Smooth muscle cell (in vitro differentiated cells): Measurements from ENCODE around the gene CT47C1. TPM values are rescaled to one million over a fixed set of nuclear protein-coding genes. Genes with fewer than 3 reads are reported as not detected.

Source experiments
- DNase-seq: peaks from one replicate; lab custom pipeline; 2025; ENCODE audit not compliant: unreplicated experiment; lab: John Stamatoyannopoulos, UW
- H2AFZ ChIP-seq: fragments of 200-600 bp; sonication (generic); 2 replicates; pipeline ENCODE4 v1.6.0; 2016; ENCODE audit warnings: antibody characterized with exemption, low read depth, mild to moderate bottlenecking
- H3F3A ChIP-seq: fragments of 200-600 bp; sonication (generic); 2 replicates; pipeline ENCODE4 v1.6.0; 2017; ENCODE audit warnings: antibody characterized with exemption, low read depth
- H3K27ac ChIP-seq: fragments of 200-600 bp; sonication (generic); 2 replicates; pipeline ENCODE4 v1.5.1; 2016; ENCODE audit warnings: low read depth, mild to moderate bottlenecking
- H3K27me3 ChIP-seq: fragments of 200-600 bp; sonication (generic); 2 replicates; pipeline ENCODE4 v1.6.1; 2016; ENCODE audit warnings: low read depth, mild to moderate bottlenecking
- H3K36me3 ChIP-seq: fragments of 200-600 bp; sonication (generic); 2 replicates; pipeline ENCODE4 v1.5.1; 2016; ENCODE audit warnings: low read depth
- H3K4me1 ChIP-seq: fragments of 200-600 bp; sonication (generic); 2 replicates; pipeline ENCODE4 v1.5.1; 2016; ENCODE audit warnings: low read depth
- H3K4me2 ChIP-seq: fragments of 200-600 bp; sonication (generic); 2 replicates; pipeline ENCODE4 v1.6.0; 2016; ENCODE audit warnings: mild to moderate bottlenecking
- H3K4me3 ChIP-seq: fragments of 200-600 bp; sonication (generic); 2 replicates; pipeline ENCODE4 v1.5.1; 2016; ENCODE audit warnings: mild to moderate bottlenecking
- H3K79me2 ChIP-seq: fragments of 200-600 bp; sonication (generic); 2 replicates; pipeline ENCODE4 v1.6.0; 2016; ENCODE audit warnings: low read depth, mild to moderate bottlenecking
- H3K9ac ChIP-seq: fragments of 200-600 bp; sonication (generic); 2 replicates; pipeline ENCODE4 v1.6.0; 2016; ENCODE audit warnings: low read depth
- H3K9me3 ChIP-seq: fragments of 200-600 bp; sonication (generic); replicated peaks from 2 replicates; pipeline ENCODE4 v1.5.1; 2016; ENCODE audit warnings: low read depth
- H4K20me1 ChIP-seq: fragments of 200-600 bp; sonication (generic); 2 replicates; pipeline ENCODE4 v1.6.0; 2016; ENCODE audit warnings: low read depth
- WGBS: methylation state at CpG from one replicate; pipeline ENCODE4 v1.1.7; 2016; ENCODE audit warnings: low lambda C conversion rate; 5-methylcytosine and 5-hydroxymethylcytosine counted together
- polyA plus RNA-seq: library from polyadenylated mRNA; unstranded; fragments of >200 nt; fragmentation: Nextera tagmentation; extraction: Ambion mirVana; gene quantifications from 2 replicates; pipeline ENCODE4 v1.2.1, GENCODE V29; 2016
- total RNA-seq: library from RNA; depleted of rRNA; stranded (reverse); fragments of >200 nt; gene quantifications from 2 replicates; pipeline ENCODE4 v1.2.3, GENCODE V29; 2014
- TF ChIP-seq, protein P1 (sequence below): fragments of 200-600 bp; sonication (generic); IDR thresholded peaks from 2 replicates; pipeline ENCODE4 v1.5.1; 2017; ENCODE audit warnings: borderline replicate concordance, mild to moderate bottlenecking, antibody characterized with exemption; ENCODE audit not compliant: insufficient read depth, poor library complexity, severe bottlenecking

Gene CT47C1
- total and polyA plus RNA-seq, 2 experiments from 2014 or later, result not detected

DNA sequence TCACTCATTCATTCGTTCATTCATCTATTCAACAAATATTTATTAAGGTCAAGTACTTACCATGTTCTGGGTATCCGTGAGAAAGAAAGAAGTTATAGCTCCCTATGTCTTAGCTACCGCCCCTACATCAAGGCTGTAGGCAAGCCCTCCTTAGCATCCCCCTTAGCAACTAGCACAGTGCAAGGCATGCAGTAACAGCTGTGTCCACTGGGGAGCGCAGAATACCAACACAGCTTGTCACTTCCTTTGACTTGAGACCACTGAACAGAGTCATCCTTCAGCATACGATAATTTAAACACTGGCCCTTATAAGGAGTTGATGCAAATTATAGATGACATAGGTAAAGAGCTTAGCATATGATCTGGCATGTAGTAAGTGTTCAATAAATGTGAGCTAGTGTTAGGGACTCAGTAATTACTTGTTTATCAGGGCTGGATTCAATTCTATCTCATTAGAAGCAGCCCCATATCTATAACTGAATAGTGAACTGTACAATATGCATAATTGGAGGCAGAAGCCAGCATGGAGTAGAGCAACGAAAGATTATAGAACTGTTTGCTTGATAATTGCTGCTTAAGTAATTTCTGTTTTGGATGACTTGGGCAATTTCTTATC is 46.1 kb downstream of the CT47C1 start:
- H3K79me2 ChIP-seq, result no peaks in the 10 kb centered on the region
- no peak overlapping the region for H3K4me3 ChIP-seq
- no peaks in the 10 kb centered on the region for H3K36me3 ChIP-seq
- no peaks in the 10 kb centered on the region for H3F3A ChIP-seq
- H3K27ac ChIP-seq, result no peak overlapping the region
- no peak for DNase-seq
- H3K9me3 ChIP-seq, result no peaks in the 10 kb centered on the region
- no peaks in the 10 kb centered on the region for H3K27me3 ChIP-seq
- H3K4me2 ChIP-seq, result no peak overlapping the region
- H3K9ac ChIP-seq, result no peak overlapping the region
- no peak overlapping the region for H2AFZ ChIP-seq
- TF ChIP-seq, protein P1, sequence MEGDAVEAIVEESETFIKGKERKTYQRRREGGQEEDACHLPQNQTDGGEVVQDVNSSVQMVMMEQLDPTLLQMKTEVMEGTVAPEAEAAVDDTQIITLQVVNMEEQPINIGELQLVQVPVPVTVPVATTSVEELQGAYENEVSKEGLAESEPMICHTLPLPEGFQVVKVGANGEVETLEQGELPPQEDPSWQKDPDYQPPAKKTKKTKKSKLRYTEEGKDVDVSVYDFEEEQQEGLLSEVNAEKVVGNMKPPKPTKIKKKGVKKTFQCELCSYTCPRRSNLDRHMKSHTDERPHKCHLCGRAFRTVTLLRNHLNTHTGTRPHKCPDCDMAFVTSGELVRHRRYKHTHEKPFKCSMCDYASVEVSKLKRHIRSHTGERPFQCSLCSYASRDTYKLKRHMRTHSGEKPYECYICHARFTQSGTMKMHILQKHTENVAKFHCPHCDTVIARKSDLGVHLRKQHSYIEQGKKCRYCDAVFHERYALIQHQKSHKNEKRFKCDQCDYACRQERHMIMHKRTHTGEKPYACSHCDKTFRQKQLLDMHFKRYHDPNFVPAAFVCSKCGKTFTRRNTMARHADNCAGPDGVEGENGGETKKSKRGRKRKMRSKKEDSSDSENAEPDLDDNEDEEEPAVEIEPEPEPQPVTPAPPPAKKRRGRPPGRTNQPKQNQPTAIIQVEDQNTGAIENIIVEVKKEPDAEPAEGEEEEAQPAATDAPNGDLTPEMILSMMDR, result peak; percentile 58
- H4K20me1 ChIP-seq, result no peaks in the 10 kb centered on the region
- 33% methylated on average over 6 of the region's 6 CpGs for WGBS
- no peaks in the 10 kb centered on the region for H3K4me1 ChIP-seq

DNA sequence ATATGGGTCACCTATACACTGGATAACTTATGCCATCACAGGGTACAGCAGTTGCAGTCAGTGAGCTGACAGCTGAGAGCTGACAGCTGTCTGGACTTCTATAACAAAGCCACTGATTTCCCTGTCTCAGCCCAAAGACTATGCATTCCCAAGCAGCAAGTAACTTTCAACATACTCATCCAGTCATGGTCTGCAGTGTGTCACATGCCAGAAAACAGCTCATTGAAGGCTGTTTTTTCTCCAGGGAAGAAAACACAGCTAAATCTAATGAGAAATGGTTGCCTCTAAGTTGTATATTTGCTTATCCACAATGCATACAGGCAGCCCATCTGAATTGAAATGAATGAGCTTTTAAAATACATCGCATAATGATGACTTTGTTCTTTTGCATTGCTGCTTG is 48.5 kb downstream of the CT47C1 start:
- 97% methylated on average over 1 of the region's 1 CpG for WGBS
- H3K36me3 ChIP-seq, result no peaks in the 10 kb centered on the region
- H3K4me3 ChIP-seq, result no peak overlapping the region
- H3K4me2 ChIP-seq, result no peak overlapping the region
- no peaks in the 10 kb centered on the region for H3K9me3 ChIP-seq
- no peak overlapping the region for H3K27ac ChIP-seq
- TF ChIP-seq, protein P1, result no peak
- no peaks in the 10 kb centered on the region for H3K27me3 ChIP-seq
- no peaks in the 10 kb centered on the region for H3F3A ChIP-seq
- H3K9ac ChIP-seq, result no peak overlapping the region
- H3K79me2 ChIP-seq, result no peaks in the 10 kb centered on the region
- H3K4me1 ChIP-seq, result no peaks in the 10 kb centered on the region
- DNase-seq, result no peak
- no peak overlapping the region for H2AFZ ChIP-seq
- H4K20me1 ChIP-seq, result no peaks in the 10 kb centered on the region

Other genes starting within 250 kb of the CT47C1 start
- 0.49 TPM in 1 of 2 replicates, not detected in the other for gene ZCCHC12, start 249.2 kb upstream of the CT47C1 start, total RNA-seq
- 0.38 TPM in 1 of 2 replicates, not detected in the other for gene ZCCHC12, start 249.2 kb upstream of the CT47C1 start, polyA plus RNA-seq
- 0.36 TPM in 1 of 2 replicates, not detected in the other for gene LONRF3, start 98.4 kb upstream of the CT47C1 start, total RNA-seq
- gene LONRF3, start 98.4 kb upstream of the CT47C1 start, polyA plus RNA-seq, result 0.53 TPM in 1 of 2 replicates, not detected in the other
- gene KIAA1210, start 54.8 kb downstream of the CT47C1 start, total RNA-seq, result not detected in 2 replicates
- not detected in 2 replicates for gene KIAA1210, start 54.8 kb downstream of the CT47C1 start, polyA plus RNA-seq
- gene PGRMC1, start 163.3 kb downstream of the CT47C1 start, total RNA-seq, result 169 and 200 TPM in 2 replicates
- gene PGRMC1, start 163.3 kb downstream of the CT47C1 start, polyA plus RNA-seq, result 126 and 131 TPM in 2 replicates